ENCODE results near the gene TNNT3. TPM values are rescaled to one million over a fixed set of nuclear protein-coding genes. Genes with fewer than 3 reads are reported as not detected.
"Not testable (repeated sequence)": the region's sequence is repeated elsewhere in the genome, so short reads cannot be mapped to it uniquely, and the experiment has no call there.

TNNT3 gene
- total and polyA plus RNA-seq, 3 donors from 2014 or later = 8.1 to 16.1 (median 13.1) TPM

DNA sequence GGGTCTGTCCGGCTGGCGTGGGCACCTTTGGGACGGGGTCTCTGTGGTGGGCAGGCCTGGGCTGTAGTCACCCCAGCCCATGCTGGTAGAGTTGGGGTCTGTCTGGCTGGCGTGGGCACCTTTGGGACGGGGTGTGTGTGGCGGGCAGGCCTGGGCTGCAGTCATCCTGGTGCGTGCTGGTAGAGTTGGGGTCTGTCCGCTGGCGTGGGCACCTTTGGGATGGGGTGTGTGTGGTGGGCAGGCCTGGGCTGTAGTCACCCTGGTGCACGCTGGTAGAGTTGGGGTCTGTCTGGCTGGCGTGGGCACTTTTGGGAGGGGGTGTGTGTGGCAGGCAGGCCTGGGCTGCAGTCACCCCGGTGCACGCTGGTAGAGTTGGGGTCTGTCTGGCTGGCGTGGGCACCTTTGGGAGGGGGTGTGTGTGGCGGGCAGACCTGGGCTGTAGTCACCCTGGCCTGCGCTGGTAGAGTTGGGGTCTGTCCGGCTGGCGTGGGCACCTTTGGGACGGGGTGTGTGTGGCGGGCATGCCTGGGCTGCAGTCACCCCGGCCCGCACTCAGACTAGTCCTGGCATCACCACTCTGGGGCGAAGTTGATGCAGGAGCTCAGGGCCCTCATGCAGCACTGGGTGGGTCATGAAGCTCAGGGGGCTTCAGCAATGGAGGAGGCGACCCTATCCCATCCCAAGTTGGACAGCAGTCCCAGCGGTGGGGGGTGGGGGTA is 47.1 kb upstream of the TNNT3 start:
- Histone ChIP-seq H3K4me1 (peaks cover 5% of the 10 kb centered on the region), H3K36me3 (ENCODE audit: low read depth, missing control alignments) (no peaks in the 10 kb centered on the region), H3K27me3 (no peaks in the 10 kb centered on the region), H3K4me3 (no peak overlapping the region), H3K27ac (no peak overlapping the region), H3K9me3 (no peaks in the 10 kb centered on the region)
- intact Hi-C loops (cut with DNase I; ENCODE audit: low total_unique reads) = no loop called here
- no peak for DNase-seq
- no peak for TF ChIP-seq POLR2A (IDR thresholded peaks at IDR 0.05)
- TF ChIP-seq, protein P1, sequence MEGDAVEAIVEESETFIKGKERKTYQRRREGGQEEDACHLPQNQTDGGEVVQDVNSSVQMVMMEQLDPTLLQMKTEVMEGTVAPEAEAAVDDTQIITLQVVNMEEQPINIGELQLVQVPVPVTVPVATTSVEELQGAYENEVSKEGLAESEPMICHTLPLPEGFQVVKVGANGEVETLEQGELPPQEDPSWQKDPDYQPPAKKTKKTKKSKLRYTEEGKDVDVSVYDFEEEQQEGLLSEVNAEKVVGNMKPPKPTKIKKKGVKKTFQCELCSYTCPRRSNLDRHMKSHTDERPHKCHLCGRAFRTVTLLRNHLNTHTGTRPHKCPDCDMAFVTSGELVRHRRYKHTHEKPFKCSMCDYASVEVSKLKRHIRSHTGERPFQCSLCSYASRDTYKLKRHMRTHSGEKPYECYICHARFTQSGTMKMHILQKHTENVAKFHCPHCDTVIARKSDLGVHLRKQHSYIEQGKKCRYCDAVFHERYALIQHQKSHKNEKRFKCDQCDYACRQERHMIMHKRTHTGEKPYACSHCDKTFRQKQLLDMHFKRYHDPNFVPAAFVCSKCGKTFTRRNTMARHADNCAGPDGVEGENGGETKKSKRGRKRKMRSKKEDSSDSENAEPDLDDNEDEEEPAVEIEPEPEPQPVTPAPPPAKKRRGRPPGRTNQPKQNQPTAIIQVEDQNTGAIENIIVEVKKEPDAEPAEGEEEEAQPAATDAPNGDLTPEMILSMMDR (IDR thresholded peaks at IDR 0.05) = no peak
- WGBS, 2 donors = 79 to 80% methylated on average over 16 to 20 of the region's 25 CpGs

DNA sequence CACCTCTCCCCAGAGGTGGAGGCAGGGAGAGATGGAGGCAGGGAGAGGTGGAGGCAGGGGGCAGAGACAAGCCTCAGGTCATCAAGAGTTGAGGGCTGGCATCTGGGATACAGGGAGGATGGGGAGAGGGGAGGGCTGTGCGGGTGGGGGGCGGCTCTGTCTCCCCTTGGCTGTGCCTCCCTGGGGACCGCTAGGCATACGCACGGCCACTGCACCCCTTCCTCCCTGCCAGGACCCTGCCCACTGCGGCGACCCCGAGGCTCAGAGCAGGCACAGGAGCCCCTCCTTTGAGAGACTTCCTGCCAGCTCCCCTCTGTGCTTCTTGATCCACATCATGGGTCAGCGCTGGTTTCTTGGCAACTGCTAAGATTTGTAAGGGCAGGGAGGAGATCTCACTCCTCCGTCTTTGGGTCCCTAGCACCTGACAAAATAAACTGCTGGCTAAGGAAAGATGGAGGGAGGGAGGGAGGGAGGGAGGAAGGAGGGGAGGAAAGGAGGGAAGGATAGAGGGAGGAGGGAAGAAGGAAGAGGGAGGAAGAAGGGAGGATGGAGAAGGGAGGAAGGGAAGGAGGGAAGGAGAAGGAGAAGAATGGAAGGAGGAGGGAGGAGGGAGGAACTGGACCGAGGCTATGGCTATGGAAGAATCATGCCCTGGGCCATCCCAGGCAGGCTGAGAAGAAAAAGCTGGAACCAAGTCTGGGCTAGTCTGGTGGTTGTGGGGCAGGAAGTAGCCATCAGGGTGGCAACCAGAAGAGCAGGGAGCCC is 46.3 kb upstream of the TNNT3 start:
- no peak overlapping the region for H3K4me3 ChIP-seq
- no peak for DNase-seq
- 40 to 44% methylated on average over 9 to 11 of the region's 11 CpGs for WGBS, 2 donors
- H3K4me1 ChIP-seq = peaks cover 6% of the 10 kb centered on the region
- no peaks in the 10 kb centered on the region for H3K9me3 ChIP-seq
- no peaks in the 10 kb centered on the region for H3K27me3 ChIP-seq
- peak overlapping the region in 1 of 2 donors; percentile 10 for H3K27ac ChIP-seq
- H3K36me3 ChIP-seq (ENCODE audit: low read depth, missing control alignments) = no peaks in the 10 kb centered on the region
- intact Hi-C loops (cut with DNase I; ENCODE audit: low total_unique reads) = no loop called here
- TF ChIP-seq, protein P1 (IDR thresholded peaks at IDR 0.05) = no peak
- TF ChIP-seq POLR2A (IDR thresholded peaks at IDR 0.05) = no peak

DNA sequence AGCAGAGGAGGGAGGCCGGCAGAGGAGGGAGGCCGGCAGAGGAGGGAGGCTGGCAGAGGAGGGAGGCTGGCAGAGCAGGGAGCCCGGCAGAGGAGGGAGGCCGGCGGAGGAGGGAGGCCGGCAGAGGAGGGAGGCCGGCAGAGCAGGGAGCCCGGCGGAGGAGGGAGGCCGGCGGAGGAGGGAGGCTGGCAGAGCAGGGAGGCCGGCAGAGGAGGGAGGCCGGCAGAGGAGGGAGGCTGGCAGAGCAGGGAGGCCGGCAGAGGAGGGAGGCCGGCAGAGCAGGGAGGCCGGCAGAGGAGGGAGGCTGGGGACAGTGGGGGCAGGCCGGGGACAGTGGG is 45.7 kb upstream of the TNNT3 start:
- intact Hi-C loops (cut with DNase I; ENCODE audit: low total_unique reads); DNase-seq; H3K36me3 ChIP-seq (ENCODE audit: low read depth, missing control alignments); H3K4me1 ChIP-seq; H3K4me3 ChIP-seq; H3K27me3 ChIP-seq; H3K9me3 ChIP-seq: not testable (repeated sequence)
- 76 to 78% methylated on average over 16 of the region's 17 CpGs for WGBS, 2 donors
- peak overlapping the region in 1 of 2 donors; percentile 10 for H3K27ac ChIP-seq

DNA sequence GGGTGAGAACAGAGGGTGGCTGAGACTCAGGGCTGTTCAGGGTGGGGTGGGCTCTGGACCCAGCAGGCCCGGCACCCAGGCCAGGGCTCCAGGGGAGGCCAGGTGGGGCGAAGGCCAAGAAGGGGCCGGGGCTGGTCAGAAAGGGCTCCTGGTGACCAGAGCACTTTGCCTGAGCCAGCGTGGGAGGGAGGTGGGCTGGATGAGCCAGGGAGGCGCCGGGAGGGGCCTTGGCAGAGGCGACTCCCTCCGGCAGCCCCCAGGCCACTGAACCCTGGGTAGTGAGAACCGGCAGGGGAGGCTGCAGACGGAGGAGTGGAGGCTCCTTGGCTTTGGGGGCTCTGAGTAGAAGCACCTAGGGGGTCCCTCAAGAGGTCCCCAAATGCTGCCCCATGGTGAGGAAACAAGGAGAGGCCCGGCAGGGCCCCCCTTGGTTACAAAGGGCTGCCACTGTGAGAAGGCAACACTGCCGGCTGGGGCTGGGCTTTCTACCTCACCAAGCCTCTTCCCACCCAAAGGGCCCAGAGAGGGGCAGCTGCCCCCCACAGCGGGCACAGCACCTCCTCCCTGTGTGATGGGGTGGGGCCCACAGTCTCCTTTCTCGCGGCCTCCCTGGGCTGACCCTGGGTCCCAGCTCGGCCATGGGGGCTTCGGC is 44.9 kb upstream of the TNNT3 start:
- H3K4me3 ChIP-seq; H3K36me3 ChIP-seq (ENCODE audit: low read depth, missing control alignments); H3K27me3 ChIP-seq; intact Hi-C loops (cut with DNase I; ENCODE audit: low total_unique reads); DNase-seq; H3K9me3 ChIP-seq; H3K4me1 ChIP-seq: not testable (repeated sequence)
- WGBS, 2 donors = 67 to 79% methylated on average over 6 to 17 of the region's 17 CpGs
- H3K27ac ChIP-seq = peak overlapping the region; percentile 18 to 64

DNA sequence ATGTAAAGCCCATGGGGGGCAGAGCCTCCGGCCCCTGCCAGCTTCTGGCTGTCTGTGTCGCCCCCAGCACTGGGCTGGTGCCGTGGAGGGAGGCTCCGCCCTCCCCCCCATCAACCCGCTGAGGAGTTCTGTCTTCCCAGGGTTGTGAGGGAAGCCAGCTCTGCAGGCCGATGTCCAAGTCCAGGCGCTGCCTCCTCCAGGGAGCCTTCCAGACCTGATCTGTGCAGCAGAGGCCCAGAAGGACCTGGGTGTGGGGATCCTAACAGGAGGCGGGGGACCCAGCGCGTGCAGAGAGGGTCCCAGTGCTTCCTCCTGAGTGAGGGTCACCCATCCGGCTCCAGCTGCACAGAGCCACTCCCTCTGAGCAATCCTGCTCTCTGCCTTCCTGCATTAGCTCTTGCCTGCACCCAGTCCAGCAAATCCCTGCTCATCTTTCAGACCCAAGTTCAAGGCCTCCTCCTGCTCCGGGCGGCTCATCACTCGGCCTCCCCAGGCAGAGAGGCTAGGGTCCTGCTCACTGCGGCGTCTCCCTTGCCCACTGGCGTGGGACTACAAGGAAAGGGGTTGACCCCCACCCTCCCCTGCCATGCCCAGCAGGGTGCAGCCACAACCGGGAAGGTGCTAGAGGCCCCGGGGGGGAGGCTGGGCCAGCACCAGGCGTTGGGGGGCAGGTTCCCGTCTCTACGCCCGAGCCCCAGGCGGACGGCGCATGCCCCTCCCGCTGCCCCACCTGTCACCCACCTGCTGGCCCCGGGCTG is 44.2 kb upstream of the TNNT3 start:
- Histone ChIP-seq H3K36me3 (ENCODE audit: low read depth, missing control alignments) (no peaks in the 10 kb centered on the region), H3K4me1 (peaks cover 8% of the 10 kb centered on the region), H3K27me3 (no peaks in the 10 kb centered on the region), H3K9me3 (no peaks in the 10 kb centered on the region), H3K27ac (peak overlapping the region; percentile 18 to 64), H3K4me3 (no peak overlapping the region)
- no peak for TF ChIP-seq POLR2A (IDR thresholded peaks at IDR 0.05)
- TF ChIP-seq, protein P1 (IDR thresholded peaks at IDR 0.05) = no peak
- intact Hi-C loops (cut with DNase I; ENCODE audit: low total_unique reads) = no loop called here
- WGBS, 2 donors = 68 to 96% methylated on average over 4 to 23 of the region's 28 CpGs
- no peak for DNase-seq

DNA sequence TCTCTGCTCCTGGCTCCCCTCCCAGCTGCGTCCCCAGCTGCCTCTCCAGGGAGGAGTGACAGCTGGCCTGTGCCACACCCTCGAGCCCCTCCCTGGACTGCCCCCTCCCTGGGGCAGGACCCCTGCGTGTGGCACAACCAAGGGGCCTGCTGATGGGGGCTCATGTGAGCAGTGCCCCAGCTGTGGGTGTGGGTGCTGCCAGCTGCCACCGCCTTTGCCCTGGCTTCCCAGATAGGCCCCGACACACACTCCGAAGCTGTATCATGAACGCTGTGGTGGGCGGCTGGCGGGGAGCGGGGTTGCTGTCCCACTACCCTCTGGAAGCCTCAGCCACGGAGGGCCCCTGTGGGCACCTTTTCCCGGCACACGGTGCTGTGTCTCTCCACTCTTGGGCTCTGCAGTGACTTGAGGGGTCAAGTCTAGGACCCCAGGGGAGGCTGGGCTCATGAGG is 43.6 kb upstream of the TNNT3 start:
- Histone ChIP-seq H3K27ac (peak overlapping the region in 1 of 2 donors; percentile 74), H3K4me1 (peaks cover 14% of the 10 kb centered on the region)
- H3K36me3 ChIP-seq (ENCODE audit: low read depth, missing control alignments); H3K4me3 ChIP-seq; intact Hi-C loops (cut with DNase I; ENCODE audit: low total_unique reads); H3K9me3 ChIP-seq; H3K27me3 ChIP-seq; DNase-seq: not testable (repeated sequence)
- WGBS, 2 donors = 71 to 74% methylated on average over 8 to 13 of the region's 13 CpGs

Measured in testis (tissue), 3 donors.